Fibroblast of lung (primary cell): ENCODE measurements around the gene EFNA5.

Experiments used
- EZH2 ChIP-seq: IDR thresholded peaks from 2 replicates; pipeline ENCODE4 v1.5.1; 2012; ENCODE audit warnings: low read length, control low read depth, mild to moderate bottlenecking; ENCODE audit errors: missing control alignments
- TF ChIP-seq, protein P1 (sequence below), 2 donors: IDR thresholded peaks in 1 of 2; conservative IDR thresholded peaks in 1 of 2; 1 replicate in 1 of 2; 2 replicates in 1 of 2; pipeline ENCODE4 v1.5.1; 2011 to 2012; ENCODE audit warnings: low read length in 2 of 2, control low read depth in 1 of 2, inconsistent platforms in 1 of 2, low read depth in 1 of 2, mild to moderate bottlenecking in 1 of 2

DNA sequence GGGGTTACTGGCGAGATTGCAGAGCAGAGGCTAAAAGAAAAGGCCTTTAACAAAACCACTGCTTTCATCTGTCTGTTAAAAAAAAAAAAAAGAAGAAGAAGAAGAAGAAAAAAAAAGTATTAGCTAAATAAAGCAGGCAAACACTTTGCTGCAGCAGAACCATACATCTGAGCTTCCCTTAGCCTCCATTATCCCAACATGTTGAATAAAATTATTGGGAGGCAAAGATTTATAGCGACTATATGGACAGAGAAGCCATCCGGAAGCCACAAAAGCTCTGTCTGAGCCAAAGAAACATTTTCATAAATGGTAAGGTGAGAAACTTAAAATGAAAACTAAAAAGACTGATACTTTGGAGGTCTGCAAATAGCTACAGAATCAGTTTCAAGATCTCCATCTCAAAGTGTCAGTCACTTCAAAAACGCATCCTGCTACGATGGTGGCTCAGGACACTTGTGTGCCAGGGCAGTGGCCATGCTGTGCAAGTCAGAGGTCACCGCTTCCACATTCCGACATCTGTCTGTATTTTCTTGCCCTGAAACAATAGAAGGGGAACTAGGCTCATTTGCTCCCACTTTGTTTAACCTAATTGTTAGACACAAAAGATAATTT, 9.6 kb downstream of the EFNA5 start:
- TF ChIP-seq, protein P1, sequence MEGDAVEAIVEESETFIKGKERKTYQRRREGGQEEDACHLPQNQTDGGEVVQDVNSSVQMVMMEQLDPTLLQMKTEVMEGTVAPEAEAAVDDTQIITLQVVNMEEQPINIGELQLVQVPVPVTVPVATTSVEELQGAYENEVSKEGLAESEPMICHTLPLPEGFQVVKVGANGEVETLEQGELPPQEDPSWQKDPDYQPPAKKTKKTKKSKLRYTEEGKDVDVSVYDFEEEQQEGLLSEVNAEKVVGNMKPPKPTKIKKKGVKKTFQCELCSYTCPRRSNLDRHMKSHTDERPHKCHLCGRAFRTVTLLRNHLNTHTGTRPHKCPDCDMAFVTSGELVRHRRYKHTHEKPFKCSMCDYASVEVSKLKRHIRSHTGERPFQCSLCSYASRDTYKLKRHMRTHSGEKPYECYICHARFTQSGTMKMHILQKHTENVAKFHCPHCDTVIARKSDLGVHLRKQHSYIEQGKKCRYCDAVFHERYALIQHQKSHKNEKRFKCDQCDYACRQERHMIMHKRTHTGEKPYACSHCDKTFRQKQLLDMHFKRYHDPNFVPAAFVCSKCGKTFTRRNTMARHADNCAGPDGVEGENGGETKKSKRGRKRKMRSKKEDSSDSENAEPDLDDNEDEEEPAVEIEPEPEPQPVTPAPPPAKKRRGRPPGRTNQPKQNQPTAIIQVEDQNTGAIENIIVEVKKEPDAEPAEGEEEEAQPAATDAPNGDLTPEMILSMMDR (conservative IDR thresholded peaks at IDR 0.05 in 1 of 2, IDR thresholded peaks at IDR 0.05 in 1 of 2; ENCODE audit: low read depth in 1 of 2, low read length in 2 of 2), result no peak
- TF ChIP-seq EZH2, result no peak
